Right lobe of liver (tissue), 4 donors: ENCODE results near the gene GNPTG.

ENCODE experiments used
- CTCF ChIP-seq, 4 donors: fragments of 200-600 bp in 3 of 4; fragments of 450-650 bp in 1 of 4; IDR thresholded peaks; one replicate each; pipeline versions ENCODE4 v1.5.1 to v1.8.0; 2016 to 2022; ENCODE audit warnings: antibody characterized with exemption in 4 of 4, mild to moderate bottlenecking in 2 of 4
- POLR2A ChIP-seq: fragments of 450-650 bp; IDR thresholded peaks from one replicate; pipeline ENCODE4 v1.6.1; 2017; ENCODE audit warnings: antibody characterized with exemption, mild to moderate bottlenecking
- donor health status: DM: no; HTN: no; CAD: no.
- donor health status: DM: no; HTN: no; CAD: no.
- donor health status: DM: no; HTN: yes; CAD: no.

DNA sequence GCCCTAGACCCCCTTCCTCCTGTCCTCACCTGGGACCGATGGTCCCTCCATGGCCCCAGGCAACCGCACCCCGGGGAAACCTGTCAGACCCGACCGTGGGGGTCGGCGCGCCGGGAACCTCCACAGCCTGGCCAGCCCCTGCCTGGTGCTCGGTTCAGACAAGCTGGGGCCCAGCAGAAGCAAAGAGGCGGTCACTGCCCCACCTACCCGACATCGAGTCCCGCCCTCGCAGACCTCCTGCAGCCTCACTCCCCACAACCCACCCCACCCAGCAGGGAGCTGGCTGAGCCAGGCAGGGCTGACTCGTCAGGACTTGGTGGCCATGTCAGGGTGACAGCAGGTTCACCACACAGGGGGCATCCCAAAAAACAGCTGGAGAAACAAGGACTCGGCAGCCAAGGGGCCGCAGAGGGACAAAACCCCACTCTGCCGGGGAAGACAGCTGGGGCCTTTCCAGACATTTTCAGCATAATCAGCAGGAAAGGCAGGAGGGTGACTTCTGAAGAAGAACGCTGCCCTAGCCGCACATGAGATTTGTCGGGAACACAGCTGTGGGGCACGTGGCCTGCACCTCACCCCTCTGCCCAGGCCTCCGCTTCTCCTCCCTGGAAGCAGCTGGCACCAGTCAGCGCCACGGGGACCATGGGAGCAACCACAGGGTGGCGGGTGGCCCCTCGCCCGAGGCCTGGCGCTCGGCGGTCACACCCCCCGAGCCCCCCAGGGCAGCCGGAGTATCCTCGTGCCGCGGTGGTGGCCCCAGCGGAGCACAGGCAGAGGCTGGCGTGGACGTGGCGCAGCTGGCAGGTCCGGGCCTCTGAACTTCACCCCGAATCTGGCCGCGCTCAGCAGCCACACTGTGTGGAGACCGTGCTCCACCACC is 22.9 kb downstream of the GNPTG start:
- TF ChIP-seq CTCF (IDR thresholded peaks at IDR 0.05) (no peak), POLR2A (no peak)
